DMS114 treated with DMSO at 0.1 percent for 48 hours (cell line): ENCODE results near the gene GATB.

Experiments
- DNase-seq: peaks from one replicate; lab custom pipeline; 2025; ENCODE audit not compliant: unreplicated experiment; lab: John Stamatoyannopoulos, UW

Gene GATB

DNA sequence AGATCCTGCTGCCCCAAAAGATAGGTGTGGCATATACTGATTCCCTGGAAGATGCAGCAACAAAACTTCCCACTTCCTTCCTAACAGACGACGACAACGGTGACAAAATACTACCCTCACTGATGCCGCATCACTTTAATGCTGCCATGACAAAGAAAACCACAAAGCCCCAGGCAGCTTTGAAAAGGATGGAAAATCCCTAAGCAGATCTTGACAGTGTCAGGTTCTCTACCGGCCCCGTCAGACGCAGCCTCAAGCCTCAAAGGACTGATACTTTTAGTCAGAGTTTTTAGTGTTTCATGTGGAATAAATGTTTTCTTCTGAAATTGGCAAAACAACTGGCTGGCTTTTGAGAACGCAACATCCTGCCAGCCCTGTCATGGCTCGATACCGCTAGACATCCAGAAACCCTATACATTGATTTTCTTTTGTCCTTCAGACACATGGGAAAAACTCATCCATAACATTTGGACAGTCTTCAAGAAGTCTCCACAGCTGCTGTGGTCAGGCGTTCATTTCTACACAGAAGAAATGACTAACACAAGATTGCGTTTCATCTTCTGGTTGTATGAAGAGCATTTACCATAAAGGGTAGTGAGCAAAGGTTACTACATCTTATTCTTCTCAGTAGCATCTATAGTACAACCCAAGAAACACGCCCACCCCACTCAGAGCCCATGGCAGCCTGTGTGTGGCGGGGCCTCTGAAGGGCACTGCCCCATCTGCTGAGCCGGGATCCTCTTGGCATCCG lies 60.1 kb downstream of the GATB start:
- no peak for DNase-seq

DNA sequence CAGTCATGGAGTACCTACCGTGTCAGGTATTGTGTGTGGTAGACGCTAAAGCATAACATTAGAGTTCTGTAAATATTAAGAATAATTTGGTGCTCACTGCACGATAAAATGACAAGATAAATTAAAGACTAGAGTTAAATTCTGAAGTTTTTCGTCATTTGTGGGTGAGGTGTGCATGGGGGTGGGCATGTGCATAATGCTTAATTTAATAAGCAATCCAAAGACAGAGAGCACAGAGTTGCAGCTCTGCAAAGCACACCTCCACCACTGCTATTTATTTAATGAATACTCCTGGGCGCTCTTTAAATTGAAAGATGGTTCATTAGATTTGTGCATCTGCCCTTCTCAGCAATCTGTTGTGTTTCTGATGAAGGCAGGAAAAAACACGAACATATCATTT lies 62.6 kb downstream of the GATB start:
- DNase-seq, result no peak

DNA sequence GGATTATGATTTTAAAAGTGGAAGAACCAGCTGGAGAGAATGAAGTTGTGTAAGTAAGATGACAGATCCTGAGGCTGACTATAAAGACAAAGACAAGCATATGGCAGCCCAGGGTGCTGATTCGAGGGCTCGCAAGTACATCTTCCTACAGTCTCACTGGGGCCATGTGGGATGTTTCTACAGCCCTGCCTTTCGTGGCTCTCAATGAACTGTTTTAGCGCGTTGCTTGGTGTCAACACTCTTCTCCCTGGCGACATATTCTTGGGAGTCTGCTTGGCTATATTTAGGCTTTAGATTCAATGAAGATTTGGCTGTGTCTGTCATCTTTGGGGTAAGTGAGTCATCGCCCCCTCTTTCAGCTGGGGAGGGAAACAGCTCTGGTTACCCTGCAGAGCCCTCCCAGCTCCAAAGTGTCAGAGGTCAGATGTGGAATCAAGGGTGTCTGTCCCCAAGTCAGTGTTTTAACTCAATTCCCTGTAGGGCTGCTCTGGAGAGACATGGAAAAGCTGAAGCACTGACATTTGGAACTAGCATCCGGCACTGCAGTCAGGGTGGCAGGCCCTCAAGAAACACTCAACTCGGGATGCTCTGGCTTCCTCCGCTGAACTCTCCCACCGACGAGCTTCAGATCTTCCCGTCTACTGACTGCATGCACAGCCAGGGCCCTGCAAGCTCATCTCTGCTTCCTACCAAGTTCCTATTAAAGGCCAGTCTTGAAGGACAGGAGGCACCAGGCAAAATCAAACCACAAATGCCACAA lies 65.7 kb downstream of the GATB start:
- no peak for DNase-seq

DNA sequence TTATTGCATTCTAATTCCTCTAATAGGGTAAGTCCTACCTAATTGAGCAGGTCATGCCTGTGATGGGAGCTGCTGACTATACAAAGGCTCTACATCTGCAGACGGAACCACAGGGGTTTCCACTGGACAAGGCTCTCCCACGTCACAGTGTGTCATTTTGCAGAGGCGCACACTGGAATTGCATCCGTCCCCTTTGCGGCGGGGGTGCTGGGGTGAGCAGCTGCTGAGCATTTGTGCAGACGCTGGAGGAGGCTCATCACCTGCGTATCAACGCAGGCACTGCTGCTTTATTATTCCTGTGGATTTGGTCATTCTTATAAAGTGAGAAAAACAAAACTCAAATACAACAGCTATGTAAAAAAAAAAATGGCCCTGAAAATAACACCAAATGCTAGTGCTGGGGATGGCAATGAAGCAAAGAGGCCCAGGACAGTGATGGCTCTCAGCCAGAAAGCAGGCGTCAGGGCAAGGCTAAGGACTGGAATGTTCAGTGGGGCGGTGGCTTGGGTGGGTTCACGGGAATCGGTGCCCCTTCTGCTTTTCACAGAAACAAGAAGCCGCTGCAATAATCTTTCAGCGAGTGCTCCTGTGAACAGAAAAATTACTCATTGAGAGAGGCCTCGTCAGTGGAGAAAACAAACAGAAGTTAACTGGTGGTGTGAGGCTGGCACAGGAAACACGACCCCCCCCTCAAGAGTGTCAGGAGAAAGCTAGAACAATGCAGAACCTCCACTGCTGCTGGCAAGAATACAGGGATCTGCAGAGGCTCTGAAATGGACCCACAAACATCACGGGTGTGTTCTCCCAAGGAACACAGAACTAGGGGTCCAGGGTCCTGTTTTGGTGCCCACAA lies 67.8 kb downstream of the GATB start:
- DNase-seq, result no peak

DNA sequence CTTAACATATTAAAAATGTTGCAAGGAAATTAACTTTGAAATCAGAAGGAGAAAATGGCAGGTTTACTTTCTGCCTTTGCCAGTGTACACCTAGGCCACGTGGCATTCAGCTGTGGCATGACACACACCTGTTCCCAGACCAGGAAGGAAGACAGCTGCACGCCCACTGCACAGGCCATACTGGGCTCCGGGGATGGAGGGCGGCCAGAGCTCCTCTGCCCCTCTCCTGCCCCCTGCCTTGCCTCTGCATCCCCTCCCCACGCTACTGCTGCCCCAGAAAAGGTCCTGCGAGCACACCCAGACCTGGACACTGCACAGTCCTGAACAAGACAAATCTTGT lies 68.4 kb downstream of the GATB start:
- no peak for DNase-seq

DNA sequence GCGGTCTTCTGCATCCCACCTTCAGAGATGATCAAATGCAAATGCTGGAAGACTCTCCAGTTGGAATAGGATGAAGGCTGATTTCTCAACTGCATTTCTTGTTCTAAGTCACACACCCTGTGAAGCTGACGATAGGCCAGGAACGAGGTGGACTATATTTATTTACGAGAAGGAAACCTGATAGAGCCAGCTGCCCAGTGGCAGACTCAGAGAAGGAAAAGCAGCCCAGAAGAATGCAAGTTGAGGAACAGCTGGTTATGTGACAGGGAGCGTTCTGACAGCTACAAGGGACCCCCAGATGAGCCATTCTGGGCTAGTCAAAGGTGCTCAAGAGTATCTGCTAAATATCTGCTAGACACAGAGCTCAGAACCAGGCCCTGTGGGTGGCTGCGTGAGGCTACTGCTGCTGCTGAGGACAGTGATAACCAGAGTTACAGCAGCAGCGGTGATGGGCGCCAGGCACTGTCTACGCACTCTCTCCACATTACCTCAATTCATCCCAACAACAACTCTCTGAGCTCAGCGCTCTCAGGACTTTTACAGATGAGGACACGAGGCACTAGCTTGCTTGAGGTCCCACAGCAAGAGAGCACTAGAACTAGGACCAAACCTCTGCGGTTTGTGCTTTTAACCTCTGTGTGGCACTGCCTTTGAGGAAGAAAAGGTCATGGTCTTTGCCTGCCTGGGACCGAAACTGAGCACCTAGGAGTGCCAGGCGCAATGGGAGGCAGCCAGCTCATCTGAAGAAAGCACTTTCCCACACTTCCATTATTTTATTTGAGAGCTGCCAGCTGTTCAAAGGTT lies 69.0 kb downstream of the GATB start:
- DNase-seq, result no peak

DNA sequence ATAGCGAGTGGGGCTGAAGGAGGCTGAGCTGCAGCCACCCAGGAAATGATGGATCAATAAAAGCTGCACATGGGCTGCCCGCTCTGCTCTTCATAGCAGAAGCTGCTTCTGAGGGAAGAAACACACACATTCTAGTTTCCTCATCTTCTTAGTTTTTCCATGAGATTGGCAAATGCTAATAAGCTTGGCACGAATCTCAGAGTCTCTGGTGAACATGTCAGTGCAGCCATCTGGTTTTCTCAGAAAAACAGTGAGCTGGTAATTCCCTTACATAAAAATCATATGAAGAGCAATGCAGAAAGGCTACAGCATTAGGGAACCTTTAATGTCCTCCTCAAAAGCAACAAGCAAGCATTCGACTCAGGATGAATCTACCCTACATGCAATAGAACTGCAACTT lies 69.9 kb downstream of the GATB start:
- no peak for DNase-seq

DNA sequence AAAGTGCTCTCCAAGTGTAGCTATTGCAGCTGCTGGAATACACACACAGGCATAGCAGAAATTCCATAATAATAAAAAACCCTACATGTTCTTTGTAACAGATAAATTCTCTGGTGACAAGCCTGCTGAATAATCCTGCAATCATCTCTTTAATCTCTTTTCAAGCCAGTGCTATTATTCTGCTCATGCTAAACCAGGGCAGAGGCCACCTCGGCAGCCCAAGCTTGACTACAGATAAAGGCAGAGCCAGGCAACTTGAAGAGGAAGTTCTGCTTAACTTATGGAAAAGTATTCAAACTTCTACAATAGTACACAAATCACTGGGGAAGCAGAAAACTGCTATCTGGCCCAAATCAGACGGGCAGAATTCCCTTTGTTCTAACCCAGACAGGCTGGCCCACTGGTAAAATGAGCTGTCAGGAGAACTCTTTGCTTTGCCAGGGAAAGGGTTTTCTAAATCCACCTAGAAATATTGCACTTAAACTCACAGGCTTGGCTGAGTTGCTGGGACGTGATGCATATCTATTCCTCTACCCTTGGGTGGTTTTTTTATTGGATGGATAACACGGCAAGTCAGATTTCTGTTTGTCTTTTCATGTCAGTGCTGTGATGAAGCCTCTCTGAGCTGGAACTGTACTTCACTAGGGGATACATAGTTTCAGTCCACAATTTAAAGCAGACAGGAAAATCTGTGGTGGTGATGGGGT lies 70.5 kb downstream of the GATB start:
- no peak for DNase-seq

DNA sequence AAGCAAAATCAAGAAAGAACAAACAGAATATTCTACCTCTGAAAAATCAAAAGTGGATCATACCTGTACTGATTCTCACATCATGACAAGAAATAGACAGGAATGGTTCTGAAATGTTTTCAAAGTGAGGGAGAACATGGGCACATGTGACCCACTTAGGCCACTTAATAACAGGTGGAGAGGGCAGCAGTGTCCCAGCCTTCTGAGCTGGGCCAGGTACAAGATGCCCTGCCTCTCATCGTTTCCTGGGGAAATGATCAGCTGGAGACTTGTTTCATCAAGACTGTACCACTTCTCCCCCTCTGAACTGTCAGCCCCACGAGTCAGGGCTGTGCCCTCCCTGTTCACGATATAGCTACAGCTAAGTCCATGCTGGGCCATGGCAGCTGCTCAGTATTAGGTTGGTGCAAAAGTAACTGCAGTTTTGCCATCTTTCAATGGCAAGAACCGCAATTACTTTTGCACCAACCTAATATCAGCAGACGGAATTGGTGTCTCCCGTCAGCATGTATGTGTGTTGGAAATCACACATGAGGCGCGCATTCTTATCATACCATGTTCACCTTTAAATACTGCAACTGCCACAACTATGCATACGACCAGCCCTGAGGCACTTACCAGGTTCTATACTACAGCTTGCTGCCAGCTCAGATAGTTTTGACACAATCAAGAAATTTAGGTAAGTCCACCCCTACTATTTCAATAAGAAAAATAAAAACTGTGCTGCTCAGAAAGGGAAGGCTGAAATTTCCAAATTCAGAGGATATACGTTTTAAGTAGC lies 71.4 kb downstream of the GATB start:
- DNase-seq, result no peak

DNA sequence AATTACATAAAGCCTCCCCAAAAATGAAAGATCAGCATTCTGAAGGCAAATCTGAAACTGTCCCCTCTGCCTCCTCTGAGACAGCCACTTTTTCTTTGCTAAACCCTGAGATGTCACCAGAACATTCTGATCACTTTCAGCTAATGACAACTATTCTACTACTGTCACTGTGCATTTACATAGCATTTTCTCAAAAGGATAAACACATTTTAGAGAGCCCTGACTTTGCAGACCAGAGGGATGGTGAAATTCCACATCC lies 72.1 kb downstream of the GATB start:
- no peak for DNase-seq

DNA sequence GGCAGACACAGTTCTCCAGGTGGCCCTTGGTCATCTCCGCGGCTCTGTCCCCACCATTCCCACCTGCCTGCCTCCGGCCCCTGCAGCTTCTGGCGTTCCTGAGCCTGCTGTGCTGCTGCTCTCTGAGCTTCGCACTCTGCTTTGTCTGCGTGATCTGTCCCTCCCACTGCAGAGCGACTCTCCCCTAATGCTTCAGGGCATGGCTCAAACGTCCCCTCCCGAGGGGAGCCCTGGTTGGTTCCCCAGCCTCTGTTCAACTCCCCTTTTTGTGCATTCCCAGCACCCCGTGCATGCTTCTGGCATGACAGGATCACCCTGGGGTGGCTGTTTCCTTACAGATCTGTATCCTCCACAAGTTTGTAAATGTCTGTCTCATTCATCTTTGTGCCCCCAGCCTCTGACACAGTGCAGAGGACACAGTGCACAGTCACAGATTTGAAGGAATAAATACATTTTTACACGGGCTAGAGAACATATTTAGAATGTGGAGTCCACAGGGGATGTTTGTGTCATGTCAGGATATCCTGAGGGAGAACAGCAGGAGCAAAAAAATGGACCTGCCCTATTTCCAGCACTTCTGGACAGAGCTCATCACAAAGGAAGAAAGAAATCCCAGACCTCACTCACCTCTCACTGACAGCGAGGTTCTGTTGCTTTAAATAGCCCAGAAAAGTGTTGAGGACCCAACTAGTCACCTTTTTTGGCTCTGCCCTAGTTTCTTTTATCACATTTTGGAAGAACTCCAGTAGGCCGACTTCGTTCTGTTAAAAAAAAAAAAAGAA lies 72.6 kb downstream of the GATB start:
- DNase-seq, result no peak

DNA sequence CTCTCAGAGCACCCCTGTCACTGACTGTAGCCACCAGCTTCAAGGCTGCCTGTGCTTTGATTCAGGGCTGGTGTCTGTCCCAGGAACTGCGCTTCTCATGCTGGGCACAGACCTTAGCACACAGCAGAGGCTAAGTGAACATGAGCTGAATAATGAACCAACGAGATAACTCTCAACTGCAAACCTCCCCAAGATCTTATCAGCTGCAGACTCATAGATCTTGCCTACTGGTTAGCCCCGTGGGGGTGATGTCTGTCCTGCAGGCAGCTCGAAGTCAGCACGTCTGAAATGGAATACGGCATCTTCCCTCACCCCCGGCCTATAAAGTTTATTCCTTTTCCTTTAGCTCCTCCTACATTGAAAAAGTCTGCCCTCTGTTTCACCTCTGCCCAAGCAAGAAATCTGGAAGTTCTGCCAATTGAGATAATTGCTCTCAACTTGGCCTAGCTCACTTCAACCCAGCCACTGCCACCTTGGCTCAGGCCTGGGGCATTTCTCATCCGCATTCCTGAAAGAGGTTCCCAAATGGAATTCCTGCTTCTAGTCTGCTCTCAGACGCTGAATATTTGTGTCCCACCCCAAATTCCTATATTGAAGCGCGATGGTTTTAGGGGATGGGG lies 73.7 kb downstream of the GATB start:
- DNase-seq, result no peak

DNA sequence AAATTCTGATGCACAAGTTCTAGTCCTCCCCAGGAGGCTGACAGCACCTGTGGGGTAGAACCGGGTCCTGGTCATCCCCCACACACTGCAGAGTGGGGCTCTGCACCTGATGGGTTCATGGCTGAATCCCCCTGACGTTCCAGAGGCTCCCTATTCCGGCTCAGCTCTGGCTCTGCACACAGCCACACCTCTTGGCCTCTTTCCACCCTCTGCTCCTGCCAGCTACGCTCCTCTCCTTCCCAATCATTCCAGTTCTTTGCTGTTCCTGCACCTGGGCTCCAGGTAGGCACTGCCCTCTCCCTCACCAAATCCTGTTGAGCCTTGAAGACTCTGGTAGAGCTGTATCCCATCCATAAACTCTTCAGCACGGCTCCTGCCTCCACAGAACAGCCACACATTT lies 75.5 kb downstream of the GATB start:
- DNase-seq, result no peak

DNA sequence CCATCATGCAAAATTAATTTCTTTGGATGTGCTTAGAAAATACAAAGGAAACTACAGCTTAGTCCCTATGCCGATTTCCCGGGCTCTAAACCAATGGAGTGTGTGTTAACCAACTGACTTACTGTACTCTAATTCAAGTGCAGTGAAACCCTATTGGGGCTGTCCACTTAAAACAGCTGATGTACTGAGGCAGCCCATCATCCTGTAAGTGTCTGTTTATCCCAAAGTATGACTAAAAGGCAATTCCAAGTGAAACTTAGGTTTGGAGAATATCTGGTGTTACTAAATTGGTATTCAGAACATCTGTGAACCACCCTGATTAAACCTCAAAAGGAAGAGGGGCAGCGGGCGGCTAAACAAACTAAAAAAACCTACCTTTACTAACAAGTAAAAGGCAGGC lies 79.7 kb downstream of the GATB start:
- DNase-seq, result no peak

DNA sequence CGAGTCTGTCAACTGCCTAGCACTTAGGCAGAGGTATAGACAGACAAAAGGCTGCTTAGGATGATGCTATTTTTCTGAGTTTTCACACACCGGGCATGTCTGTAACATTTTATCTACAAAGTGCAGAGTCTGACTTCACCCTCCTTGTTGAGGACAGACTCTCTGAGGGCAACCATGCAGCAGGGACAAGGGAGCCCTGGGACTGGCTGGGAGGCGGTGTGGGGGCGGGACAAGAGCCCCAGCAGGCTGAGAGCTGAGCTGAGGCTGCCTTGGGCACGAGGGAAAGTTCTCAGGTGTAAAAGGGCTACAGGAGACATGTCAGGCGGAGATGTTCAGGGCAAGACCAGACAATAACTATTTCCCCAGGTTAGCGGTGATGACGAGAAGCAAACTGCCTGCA lies 81.6 kb downstream of the GATB start:
- no peak for DNase-seq

DNA sequence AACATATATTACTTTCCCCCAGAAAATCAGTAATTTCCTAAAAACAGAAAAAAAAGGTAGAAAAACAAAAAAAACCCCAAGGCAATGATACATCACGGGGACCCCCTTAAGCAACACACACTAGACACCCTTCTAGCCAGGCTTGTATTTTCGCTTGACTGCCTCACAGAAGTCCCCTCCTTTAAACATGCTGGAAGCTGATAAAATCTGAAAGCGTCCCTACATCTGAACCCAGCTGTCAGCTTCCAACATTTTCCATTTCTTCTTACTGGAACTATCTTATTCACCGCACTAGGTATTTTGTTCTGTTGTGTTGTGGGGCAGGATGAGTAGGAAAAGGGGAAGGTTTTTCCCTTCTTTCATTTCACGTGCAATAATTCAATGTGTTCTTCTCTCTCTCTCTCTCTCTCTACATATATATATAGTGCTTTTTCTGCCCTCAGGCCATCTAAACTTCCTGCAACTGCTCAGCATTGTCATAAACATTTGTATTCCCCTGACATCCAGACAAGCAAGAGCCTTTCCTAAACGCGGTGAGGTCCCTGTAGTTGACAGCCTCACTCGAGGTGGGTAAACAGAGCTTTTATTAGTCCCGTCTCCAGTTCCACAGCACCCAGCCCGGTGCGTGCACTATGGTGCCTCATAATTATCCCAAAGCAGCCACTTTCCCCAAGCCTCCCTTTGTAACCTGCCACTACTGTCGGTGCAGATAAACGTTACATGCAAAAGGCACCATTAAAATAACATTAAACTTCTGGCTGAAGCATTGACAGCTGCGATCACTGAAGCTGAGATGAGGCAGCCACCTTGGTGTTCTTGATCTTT lies 82.5 kb downstream of the GATB start:
- no peak for DNase-seq

DNA sequence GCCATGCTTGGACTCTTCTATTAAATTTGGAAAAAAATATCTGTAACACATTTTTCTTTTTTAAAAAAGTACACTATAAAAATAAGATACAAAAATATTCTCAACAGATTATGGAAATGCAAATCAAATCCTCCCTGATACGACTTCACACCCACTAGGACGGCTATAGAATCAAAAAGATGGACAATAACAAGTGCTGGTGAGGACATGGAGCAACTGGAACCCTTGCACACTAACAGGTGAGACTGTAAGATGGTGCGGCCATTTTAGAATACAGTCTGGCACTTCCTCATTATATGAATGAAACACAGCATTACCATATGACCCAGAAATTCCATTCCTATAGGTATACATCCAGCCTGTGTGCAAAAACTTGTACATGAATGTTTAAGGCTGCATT lies 83.6 kb downstream of the GATB start:
- no peak for DNase-seq

DNA sequence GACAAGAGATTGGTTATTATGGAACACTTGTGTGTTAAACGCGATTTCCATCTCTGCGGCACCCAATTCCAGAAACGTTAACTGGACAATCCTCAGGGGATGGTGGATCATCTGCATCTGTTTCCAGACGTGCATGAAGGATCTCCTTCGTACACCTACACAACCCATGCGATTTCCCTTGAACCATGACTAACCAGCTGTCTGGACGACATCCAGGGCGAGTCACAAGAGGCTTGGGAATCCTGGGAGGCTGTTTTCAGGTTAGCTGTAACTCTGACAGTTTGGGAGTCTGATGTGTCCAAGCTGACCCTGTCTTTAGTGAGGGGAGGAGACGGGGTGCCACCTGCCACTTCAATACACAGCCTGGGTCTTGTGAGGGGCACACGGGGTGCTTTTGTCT lies 84.5 kb downstream of the GATB start:
- no peak for DNase-seq
